Measurements from ENCODE around the gene GAREM1.

The GAREM1 gene

DNA sequence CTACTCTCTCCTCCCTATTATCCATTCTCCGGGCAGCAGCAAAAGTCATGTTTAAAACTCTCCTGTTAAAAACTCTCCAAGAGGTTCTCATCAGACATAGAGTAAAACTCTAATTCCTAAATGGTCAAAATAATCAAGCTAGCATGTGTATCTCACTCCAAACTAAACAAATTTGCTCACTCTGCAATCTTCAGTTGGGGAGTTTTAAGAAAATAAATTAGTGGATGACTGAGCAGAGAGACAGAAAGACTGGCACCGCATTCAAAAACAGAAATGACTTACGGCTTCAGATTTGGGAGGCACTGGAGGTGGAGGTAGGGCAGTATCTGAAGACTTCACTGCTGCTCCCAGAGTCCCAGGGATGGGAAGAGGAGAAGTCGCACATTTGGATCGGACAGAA lies 183.9 kb downstream of the GAREM1 start:
- DNase-seq, result no peak

DNA sequence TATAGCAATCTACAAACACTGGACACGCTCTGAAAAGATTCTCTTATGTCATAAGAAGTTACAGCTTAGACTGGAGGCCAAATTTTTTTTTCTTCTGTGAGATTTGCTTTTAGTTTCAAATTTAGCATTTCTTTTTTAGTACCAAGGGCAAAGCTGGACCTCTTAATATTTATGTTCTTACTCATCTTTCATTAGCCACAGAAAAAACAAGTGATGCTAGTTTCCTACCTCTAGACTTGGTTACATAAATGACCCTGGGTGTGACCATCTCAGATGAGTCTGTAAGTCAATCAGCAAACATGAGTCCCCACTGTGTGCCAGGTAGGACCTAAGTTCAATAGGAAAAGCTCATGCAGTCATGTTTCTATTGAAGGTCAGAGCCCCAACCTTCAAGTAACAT lies 186.4 kb downstream of the GAREM1 start:
- no peak for DNase-seq

DNA sequence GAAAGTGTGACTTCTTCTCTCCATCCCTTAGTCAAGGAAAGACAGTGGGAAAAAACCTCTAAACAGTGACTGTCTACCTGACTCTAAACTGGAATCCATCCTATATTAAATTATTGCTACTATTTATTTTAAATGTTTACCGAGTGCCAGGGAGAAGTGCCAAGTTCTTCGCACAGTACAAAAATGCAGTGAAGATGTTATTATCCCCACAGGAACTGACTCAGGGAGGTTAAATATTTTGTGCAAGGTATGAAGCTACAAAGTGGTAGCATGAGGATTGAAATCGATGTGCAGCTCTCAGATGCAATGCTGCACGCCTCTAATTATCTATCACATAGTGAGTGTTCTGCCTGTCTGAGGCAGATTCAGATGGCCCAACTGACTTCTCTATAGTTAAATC lies 189.8 kb downstream of the GAREM1 start:
- no peak for DNase-seq

DNA sequence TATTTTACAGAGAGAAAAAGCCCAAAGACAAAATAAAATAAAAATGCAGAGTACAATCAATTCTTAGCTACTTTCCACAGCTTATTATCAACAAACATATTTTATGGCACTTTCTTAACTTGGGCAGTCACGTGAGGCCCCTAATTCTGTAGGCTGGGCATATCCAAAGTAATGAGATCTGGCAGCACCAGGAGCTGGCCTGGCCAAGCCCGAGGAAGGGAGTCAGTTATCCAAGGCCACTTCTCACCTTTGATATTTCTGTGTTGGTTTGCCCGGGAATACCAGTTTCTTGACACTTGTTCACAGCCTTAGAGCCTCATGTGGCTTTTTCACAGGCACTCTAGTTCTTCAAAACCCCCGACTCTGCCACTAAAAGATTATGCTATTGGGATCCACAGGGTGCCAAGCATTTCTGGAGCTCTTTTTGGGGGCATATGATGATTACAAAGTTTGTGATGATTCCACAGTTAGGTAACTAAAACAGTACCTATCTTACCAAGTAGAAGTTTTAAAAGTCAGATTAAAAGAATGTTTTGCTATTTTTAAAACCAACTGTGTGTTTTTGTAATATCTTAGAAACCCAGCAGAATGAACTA lies 190.4 kb downstream of the GAREM1 start:
- no peak for DNase-seq

DNA sequence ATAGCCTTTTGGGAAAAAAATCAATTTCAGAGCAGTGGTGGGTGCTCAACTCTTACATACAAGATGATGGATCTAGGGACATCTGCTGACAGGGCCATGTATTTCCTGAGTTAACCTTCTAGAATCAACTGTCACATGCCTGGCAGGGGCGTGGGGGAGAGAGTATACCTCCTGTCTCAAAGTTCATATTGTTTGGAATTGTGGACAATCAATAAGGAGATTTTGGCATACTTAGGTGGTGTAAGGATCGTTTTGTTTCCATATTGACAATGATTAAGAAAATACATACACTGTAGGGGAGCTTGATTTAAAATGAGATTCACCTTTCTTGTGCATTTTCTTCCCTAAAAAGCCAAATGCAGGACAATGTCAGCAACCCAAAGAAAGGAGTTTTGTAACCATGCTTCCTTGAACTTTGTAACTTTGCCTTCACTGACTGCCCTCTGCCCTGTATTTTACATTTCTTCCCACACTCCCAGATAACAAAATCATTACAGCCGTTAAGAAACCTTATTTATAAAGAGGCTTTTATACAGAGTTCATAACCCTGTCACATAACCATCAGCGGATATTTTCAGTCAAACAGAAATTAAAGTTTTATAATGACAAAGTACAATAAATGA lies 192.4 kb downstream of the GAREM1 start:
- no peak for DNase-seq

DNA sequence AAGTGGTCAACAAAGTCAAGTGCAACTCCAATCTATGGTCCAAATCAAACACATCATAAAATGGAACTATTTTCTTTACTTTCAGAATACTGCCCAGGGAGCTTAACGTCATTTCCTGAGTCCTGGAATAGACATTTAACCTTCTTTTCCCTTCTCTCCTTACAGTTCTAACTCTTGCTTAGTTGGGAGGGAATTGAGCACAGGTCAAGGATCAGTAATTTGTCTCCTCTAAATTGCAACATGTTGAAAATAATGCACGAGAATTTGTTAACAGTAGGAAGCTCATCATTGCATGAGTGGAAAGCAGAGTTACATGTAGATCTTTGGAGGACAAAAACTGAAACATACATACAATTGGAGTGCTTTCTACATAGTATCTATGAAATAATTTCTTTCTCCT lies 193.1 kb downstream of the GAREM1 start:
- no peak for DNase-seq

DNA sequence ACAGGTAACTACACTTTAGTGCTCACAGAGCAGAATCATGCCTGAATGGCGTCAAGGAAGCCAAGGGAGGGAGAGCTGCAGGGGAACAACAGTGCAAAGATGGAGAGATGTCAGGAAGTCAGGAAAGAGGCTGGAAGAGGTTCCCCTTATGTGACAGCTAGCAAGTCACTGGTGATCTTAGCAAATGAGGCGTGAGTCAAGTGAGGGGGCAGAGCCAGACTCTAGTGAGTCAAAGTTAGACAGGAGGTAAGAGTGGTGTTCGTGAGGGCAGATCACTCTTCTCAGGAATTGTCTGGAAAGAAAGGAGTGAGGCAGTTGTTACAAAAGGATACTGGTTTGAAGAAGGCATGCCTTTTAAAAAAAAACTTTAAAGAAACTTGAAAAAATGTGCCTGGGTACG lies 193.8 kb downstream of the GAREM1 start:
- DNase-seq, result no peak

DNA sequence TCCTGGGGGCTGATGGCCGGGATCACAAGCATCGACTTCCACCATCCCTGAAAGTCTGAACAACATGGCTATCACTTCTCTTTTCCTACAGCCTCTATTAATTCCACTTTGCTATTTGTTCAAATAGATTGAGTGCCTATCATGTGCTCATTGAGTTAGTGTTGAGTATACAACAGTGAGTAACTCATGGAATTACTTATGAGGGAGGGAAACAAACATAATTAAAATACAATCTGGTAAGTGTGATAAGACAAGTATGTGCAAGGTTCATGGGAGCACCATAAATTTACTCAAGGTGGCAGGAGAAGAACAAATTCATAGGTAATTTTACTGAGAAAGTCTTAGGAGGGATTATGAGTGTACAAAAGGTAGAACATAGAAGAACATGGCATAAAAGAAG lies 194.4 kb downstream of the GAREM1 start:
- DNase-seq, result no peak

DNA sequence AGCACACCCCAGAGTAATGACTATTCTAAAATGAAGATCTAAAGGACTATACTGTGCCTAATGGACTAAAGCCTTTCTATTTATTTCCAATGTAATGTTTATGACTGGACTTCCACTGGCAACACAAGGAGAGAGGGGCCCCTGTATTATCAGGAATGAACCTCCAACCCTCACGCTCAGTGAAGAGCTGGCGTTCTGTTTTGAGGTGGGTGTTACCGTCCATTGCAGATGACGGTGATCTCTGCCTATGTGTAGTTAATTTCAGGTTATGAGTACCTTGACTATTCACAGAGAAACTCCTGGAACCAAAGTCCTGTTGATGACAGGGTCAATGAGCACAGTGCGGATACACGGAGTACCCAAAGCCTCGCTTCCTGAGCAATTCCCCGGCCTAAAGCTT lies 195.5 kb downstream of the GAREM1 start:
- DNase-seq, result no peak

DNA sequence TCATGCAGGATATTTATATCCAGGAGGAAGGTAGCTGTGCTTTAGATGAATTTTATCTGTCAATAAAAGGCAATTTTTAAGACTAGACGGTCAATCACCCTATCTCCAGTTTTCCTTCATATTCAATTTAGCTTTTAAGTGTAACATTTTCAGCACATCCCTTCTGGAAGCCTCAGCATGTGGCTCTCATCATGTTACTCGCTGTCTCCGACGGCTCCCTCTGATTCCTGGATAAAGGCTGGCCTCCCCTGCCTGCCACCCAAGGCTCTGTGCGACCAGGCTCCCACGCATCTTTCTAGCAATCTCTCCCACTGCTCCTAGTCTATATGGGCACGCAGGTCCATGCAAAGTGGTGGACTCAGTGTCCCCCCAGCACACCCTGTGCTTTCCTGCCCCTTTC lies 196.4 kb downstream of the GAREM1 start:
- no peak for DNase-seq

DNA sequence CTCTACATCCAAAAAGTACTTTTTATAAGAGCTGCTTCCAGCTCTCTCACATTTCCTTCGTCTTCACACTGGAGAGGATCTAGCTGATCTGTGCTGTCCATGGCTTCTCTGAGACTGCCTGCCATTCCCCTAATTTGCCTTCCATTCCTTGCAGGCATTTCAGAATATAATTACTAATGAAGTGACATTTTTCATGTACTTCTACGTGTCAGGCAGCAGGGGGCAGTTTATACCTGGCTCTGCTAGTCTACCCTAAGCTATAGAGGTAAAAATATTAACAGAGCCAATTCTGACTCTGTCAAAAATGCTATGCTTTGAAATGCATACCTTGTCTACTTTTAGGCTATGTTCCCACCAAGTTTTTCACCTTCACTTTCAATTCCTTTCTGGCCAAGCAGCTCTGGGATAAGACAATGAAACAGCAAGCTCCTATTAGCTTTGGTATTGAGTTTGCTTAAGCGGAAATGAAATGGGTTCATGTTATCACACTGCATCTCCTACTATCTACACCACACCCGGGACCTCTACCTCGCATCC lies 198.9 kb downstream of the GAREM1 start:
- DNase-seq, result no peak

DNA sequence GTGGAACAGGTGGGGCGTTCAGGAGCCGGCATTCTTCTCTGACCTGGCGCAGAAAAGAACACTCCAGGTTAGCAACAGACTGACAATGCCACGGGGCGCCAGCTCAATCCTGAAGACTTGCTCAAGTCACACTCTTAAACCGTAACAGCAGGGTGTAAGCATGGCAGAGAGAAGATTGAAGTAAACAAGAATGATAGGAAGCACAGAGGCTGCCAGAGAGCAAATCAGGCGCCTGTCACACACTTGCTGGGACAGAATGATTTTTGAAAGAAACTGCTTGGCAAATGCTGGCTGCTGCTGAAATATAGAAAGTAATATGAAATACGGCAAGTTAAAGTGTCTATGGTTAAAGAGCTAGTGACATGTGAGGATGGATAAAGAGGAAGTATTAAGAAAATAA lies 200.3 kb downstream of the GAREM1 start:
- no peak for DNase-seq

DNA sequence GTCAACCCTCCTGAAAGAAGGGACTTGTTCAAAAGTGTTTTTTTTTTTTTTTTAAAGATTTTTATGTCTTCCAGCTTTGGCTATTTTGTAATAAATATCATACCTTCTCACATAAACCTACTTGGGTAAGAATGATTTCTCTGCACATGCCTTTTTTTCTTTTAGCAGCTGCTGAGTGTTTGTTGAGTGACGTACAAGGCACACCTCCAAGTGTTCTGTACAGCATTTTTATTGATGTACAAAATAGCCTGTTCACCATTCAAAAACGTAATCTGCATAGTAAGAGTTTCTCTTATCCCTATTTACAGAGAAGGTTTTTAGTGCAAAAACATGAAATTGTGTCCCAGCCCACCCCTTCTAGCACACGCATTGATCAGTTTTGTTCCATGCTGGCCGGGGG lies 203.2 kb downstream of the GAREM1 start:
- DNase-seq, result no peak

DNA sequence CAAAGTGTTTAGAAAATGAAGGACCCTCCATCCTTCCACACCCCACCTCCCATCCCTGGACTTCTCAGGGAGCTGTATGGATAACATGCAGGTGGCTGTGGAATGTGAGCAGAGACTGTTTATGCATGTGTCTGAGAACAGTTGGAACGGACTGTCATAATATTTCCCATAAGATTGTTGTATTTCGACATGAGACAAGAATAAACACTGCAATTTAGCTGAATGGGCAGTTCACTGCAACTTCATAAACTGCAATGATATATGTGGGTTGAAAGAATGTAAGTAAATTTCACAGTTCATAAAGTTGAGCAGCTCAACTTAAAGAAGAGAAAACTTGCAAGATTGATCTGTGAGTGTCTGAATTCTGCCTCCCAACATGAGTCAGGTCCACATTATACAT lies 206.3 kb downstream of the GAREM1 start:
- DNase-seq, result no peak

DNA sequence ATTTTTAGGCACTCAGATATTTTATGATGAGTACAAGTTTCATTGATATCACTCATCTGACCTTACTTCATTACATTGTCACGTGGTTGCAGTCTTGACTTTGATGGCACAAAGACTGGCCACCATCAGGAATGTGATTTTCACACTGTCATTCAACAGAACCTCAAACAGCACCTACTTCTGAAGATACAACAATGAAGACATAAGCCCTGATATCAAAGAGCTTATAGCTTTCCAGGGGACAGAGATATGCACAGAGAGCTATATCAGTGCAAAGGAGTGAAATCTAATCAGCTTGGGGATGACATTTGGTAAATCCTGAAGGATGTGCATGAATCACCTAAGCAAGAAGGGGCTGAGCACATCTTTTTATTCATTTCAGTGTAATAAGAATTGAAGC lies 208.6 kb downstream of the GAREM1 start:
- no peak for DNase-seq

DNA sequence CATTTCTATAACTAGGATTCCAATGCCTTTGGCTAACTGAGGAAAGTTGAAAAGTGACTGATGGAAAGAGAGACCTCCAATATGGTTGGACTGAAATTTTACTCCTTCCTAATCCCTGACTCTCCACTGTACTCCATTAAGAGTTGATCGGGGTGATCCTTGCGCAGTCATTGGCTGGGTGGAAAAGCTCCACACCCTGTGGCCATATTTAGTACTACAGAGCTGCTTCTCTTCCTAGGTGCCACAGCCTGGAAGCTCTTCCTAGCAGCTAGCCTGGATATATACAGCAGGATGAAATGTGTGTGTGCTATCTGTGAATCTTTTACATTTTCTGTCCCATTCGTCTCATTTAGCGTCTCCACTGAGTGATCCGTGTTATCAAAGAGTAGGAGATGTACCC lies 209.7 kb downstream of the GAREM1 start:
- DNase-seq, result no peak

DNA sequence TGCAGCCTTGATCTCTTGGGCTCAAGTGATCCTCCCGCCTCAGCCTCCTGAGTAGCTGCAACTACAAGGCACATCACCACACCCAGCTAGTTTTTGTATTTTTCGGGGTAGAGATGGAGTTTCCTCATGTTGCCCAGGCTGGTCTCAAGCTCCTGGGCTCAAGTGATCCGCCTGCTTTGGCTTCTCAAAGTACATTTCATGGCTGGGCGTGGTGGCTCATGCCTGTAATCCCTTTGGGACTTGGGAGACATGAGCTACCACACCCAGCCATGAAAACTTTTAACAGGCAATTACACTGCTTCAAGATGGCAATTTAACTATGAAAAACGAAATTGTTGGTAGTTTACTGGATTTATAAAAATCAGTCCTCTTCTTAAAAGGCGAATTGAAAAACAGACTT lies 211.1 kb downstream of the GAREM1 start:
- DNase-seq, result no peak

DNA sequence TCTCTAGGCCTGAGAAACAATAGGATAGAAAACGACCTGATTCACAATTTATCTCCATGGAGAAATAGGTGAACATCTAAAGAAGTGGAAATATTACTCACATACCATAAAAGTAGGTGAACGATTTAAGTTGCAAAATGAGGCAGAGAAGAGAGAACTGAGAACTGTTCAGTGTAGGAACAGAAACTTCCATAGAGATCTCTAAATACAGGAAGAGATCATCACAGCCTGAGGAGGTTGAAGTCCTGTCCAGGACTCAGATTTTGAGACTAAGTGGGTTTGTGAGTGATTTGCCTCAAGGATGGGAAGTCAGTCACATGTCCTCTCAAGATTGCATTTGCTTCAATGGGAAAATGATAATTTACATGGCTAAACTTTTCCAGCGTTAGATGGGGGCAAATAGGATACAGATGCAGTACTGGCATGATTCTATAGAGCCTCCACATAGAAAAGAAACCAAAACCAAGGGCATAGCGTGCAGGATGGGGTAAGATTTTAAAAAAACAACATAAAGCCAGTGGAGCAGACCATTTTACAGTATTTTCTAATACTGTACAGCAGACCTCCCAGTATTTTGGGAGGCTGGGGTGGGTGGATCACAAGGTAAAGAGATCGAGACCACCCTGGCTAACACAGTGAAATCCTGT lies 212.0 kb downstream of the GAREM1 start:
- no peak for DNase-seq

DNA sequence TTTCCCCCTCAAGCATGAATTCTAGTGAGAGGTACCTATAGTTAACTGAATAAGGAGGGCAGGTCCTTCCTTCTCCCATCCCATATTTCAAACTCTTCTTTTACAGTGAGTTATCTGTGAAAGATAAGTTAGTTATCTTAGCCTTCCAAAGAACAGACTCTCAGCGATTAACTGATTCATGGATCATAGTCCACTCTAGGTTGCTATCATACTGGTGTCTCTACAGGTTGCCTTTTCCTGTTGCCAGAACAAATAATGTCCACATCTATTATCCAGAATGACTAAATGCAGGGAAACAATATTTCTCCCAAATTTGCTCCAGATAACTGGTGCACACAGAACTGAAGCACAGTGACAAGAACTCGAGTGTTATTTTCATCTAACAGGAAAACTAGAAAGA lies 212.5 kb downstream of the GAREM1 start:
- DNase-seq, result no peak

DNA sequence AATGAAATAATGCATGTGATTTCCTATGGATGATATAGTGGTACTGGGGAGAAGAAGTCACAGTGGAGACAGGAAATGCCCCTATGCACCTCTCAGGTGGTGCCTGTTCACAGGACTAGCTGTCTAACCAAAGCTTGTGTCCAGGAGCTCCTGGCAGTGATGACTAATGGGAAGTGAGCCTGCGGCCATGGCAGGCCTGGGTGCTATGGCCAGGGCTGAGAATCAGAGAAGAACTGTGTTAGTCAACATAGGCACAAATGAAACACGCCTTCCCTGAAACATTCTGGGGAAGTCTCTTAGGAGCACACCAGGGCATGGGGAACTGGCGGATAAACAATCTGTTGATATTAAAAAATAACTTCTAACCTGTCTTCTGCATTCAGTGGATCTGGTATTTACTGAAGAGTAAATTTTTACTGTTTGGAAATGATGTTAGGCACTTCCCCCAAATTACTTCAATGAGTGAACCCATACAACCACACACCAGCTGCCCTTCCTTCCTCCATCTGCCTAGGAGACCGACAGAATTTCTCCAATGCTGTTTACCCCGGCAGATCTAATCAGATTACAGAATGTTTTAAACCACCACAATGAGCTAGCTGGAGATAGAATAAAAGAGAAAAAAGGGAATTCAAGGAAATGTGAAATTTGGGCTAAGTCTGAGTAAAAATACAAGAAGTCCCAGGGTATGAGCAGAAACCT lies 213.4 kb downstream of the GAREM1 start:
- DNase-seq, result no peak

DNA sequence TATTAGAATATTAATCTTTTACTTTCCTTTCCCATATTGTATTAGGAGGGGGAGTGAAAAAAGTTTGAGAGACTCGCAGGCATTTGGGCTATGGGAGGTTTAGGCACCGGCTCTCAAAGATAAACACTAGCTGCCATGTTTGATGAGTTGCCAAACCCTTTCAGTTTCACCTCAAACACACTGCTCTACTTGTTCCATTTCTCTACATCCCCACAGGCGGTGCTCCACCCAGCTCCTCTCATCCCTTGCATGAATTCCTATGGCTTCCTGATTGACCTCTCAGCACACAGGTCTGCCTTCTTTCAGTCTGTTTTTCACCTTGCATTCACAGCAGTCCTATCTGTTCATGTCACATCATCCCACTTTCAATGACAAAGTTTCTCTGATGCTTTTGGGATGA lies 215.1 kb downstream of the GAREM1 start:
- no peak for DNase-seq

DNA sequence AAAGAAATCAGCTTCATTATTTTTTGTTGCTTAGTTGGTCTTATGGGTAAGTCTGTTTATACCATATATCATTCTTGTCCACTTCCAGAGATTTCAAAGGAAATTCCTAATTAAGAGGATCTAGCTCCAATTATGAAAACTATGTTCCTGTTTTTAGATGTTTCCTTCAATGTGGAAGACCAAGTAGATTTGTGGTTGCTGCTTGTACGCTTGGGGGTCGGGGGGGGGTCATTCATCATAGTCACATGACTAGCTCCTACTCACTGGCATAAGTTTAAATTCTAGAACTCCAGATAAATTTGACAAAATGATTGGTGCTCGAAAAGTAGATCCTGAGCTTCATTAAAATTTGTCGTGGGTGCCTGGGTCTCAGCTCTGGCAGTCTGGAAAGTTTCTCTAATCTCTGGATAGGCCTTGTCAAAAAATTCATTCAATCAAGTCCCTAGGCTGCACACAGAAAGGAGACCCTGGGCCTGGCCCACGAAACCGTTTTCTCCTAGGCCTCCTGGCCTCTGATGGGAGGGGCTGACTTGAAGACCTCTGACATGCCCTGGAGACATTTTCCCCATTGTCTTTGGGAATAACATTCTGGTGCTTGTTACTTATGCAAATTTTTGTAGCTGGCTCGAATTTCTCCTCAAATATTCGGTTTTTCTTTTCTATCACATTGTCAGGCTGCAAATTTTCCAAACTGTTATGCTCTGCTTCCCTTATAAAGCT lies 218.4 kb downstream of the GAREM1 start:
- no peak for DNase-seq

DNA sequence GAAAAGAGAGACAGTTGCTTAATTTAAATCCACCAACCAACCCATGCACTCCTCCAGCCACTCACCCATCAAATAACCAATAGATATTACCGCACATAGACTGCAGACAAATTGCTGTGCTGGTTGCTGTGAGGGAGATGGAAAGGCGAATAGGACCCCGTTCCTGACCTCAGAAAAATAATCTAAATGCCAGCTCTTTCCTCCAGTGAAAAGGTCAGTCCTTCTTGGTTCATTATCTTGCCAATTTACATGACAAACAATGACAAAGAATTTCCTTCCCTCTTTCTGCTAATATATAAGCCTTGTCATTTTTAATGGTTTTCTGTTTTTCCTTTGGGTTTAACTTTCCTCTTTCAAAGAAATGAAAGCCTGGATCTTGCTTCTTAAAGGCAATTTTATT lies 219.2 kb downstream of the GAREM1 start:
- DNase-seq, result no peak
